Measurements from ENCODE around the gene ZNF441. TPM values are rescaled to one million over a fixed set of nuclear protein-coding genes. Genes with fewer than 3 reads are reported as not detected.

The ZNF441 gene
- total and polyA plus RNA-seq, 2 of the 13 experiments (the other 11 are each of a cell fraction or from before 2014, with no cell fraction given) = 2.8 to 10.0 TPM

DNA sequence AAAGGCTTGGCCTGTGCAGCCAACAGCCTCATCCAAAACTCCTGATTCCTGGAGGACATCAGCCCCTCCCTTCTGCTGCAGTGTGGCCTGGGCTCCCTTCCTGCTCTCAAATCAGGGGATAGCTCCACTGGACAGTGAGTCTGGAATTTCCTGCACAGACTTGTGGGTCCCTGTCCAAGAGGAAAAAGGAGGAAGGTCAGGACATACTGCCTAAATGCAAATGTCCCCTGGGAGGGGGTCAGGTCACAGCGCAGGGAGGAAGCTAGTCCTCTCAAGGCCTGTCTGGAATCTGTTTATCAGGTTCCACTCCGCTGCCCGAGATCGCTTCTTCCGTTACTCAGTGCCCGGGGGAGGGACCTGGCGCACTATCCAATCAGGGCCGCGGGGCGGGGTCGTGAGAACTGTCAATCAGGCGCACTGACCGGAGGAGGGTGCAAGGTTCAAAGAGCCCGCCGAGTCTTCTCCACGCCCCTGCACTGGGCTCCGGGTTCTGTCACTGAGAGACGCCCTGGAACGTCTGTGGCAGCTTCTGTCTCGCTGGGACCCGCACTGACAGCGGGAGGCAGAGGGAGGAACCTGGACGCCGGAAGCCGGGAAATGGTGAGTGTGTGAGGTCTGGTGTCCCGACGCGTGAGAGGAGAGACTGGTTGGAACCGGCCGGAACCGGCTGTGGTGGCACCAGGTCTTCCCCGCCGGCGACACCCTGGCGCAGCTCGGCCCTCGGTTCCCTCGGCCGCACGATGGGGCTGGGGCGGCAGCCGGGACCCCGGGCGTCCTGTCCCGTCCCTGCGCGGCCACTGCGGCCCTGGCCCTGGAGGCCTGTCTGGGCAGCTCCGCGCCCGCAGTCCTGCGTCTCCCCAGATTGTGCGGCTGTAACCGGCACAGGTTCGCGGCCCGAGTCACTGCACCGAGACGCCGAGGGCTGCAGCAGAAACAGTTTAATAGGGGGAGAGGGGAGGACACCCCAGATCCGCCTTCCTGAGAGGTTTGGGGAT, at the start of gene ZNF441 (continued):
- TF ChIP-seq EP300 (IDR thresholded peaks at IDR 0.05; ENCODE audit: low read depth in 2 of 2, low read length in 2 of 2) (0 out of 4 replicates have a peak, but pooled peaks of 1 of the 2 experiments have one; percentile 22), EP300 (CRISPR knock-in tag; IDR thresholded peaks at IDR 0.05; ENCODE audit: borderline replicate concordance) (no peak; the same call in 1 of the 2 replicates), PHF21A (CRISPR knock-in tag; IDR thresholded peaks at IDR 0.05) (peak; percentile 86), ZNF335 (CRISPR knock-in tag; IDR thresholded peaks at IDR 0.05) (peak; percentile 63), TOPORS (CRISPR knock-in tag; IDR thresholded peaks at IDR 0.05) (0 out of 2 replicates have a peak, but pooled peaks have one; percentile 79), NR2C2 (CRISPR knock-in tag; IDR thresholded peaks at IDR 0.05; ENCODE audit: borderline replicate concordance) (peak; percentile 51; the same call in 1 of the 2 replicates), ZNF331 (CRISPR knock-in tag; IDR thresholded peaks at IDR 0.05) (0 out of 2 replicates have a peak, but pooled peaks have one; percentile 35), ARID2 (CRISPR knock-in tag; IDR thresholded peaks at IDR 0.05; ENCODE audit: borderline replicate concordance) (peak; percentile 96), ZNF251 (CRISPR knock-in tag; IDR thresholded peaks at IDR 0.05) (0 out of 2 replicates have a peak, but pooled peaks have one; percentile 49)
- TF ChIP-seq, protein P1, sequence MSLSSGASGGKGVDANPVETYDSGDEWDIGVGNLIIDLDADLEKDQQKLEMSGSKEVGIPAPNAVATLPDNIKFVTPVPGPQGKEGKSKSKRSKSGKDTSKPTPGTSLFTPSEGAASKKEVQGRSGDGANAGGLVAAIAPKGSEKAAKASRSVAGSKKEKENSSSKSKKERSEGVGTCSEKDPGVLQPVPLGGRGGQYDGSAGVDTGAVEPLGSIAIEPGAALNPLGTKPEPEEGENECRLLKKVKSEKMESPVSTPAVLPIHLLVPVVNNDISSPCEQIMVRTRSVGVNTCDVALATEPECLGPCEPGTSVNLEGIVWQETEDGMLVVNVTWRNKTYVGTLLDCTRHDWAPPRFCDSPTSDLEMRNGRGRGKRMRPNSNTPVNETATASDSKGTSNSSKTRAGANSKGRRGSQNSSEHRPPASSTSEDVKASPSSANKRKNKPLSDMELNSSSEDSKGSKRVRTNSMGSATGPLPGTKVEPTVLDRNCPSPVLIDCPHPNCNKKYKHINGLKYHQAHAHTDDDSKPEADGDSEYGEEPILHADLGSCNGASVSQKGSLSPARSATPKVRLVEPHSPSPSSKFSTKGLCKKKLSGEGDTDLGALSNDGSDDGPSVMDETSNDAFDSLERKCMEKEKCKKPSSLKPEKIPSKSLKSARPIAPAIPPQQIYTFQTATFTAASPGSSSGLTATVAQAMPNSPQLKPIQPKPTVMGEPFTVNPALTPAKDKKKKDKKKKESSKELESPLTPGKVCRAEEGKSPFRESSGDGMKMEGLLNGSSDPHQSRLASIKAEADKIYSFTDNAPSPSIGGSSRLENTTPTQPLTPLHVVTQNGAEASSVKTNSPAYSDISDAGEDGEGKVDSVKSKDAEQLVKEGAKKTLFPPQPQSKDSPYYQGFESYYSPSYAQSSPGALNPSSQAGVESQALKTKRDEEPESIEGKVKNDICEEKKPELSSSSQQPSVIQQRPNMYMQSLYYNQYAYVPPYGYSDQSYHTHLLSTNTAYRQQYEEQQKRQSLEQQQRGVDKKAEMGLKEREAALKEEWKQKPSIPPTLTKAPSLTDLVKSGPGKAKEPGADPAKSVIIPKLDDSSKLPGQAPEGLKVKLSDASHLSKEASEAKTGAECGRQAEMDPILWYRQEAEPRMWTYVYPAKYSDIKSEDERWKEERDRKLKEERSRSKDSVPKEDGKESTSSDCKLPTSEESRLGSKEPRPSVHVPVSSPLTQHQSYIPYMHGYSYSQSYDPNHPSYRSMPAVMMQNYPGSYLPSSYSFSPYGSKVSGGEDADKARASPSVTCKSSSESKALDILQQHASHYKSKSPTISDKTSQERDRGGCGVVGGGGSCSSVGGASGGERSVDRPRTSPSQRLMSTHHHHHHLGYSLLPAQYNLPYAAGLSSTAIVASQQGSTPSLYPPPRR (CRISPR knock-in tag; IDR thresholded peaks at IDR 0.05; ENCODE audit: borderline replicate concordance) = peak; percentile 24; the same call in 1 of the 2 replicates
- TF ChIP-seq, protein P2, sequence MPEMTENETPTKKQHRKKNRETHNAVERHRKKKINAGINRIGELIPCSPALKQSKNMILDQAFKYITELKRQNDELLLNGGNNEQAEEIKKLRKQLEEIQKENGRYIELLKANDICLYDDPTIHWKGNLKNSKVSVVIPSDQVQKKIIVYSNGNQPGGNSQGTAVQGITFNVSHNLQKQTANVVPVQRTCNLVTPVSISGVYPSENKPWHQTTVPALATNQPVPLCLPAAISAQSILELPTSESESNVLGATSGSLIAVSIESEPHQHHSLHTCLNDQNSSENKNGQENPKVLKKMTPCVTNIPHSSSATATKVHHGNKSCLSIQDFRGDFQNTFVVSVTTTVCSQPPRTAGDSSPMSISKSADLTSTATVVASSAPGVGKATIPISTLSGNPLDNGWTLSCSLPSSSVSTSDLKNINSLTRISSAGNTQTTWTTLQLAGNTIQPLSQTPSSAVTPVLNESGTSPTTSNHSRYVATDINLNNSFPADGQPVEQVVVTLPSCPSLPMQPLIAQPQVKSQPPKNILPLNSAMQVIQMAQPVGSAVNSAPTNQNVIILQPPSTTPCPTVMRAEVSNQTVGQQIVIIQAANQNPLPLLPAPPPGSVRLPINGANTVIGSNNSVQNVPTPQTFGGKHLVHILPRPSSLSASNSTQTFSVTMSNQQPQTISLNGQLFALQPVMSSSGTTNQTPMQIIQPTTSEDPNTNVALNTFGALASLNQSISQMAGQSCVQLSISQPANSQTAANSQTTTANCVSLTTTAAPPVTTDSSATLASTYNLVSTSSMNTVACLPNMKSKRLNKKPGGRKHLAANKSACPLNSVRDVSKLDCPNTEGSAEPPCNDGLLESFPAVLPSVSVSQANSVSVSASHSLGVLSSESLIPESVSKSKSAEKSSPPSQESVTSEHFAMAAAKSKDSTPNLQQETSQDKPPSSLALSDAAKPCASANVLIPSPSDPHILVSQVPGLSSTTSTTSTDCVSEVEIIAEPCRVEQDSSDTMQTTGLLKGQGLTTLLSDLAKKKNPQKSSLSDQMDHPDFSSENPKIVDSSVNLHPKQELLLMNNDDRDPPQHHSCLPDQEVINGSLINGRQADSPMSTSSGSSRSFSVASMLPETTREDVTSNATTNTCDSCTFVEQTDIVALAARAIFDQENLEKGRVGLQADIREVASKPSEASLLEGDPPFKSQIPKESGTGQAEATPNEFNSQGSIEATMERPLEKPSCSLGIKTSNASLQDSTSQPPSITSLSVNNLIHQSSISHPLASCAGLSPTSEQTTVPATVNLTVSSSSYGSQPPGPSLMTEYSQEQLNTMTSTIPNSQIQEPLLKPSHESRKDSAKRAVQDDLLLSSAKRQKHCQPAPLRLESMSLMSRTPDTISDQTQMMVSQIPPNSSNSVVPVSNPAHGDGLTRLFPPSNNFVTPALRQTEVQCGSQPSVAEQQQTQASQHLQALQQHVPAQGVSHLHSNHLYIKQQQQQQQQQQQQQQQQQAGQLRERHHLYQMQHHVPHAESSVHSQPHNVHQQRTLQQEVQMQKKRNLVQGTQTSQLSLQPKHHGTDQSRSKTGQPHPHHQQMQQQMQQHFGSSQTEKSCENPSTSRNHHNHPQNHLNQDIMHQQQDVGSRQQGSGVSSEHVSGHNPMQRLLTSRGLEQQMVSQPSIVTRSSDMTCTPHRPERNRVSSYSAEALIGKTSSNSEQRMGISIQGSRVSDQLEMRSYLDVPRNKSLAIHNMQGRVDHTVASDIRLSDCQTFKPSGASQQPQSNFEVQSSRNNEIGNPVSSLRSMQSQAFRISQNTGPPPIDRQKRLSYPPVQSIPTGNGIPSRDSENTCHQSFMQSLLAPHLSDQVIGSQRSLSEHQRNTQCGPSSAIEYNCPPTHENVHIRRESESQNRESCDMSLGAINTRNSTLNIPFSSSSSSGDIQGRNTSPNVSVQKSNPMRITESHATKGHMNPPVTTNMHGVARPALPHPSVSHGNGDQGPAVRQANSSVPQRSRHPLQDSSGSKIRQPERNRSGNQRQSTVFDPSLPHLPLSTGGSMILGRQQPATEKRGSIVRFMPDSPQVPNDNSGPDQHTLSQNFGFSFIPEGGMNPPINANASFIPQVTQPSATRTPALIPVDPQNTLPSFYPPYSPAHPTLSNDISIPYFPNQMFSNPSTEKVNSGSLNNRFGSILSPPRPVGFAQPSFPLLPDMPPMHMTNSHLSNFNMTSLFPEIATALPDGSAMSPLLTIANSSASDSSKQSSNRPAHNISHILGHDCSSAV (CRISPR knock-in tag; IDR thresholded peaks at IDR 0.05; ENCODE audit: borderline replicate concordance) = no peak
- TF ChIP-seq, protein P3, sequence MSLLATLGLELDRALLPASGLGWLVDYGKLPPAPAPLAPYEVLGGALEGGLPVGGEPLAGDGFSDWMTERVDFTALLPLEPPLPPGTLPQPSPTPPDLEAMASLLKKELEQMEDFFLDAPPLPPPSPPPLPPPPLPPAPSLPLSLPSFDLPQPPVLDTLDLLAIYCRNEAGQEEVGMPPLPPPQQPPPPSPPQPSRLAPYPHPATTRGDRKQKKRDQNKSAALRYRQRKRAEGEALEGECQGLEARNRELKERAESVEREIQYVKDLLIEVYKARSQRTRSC (CRISPR knock-in tag; IDR thresholded peaks at IDR 0.05; ENCODE audit: low read depth) = peak; percentile 29

Data from HepG2 (cell line).